Hematopoietic multipotent progenitor cell treated with erythropoietin and hydrocortisone succinate and interleukin-3 and kit ligand, for 15 days (in vitro differentiated cells): Measurements from ENCODE around the gene DHX16.

Experiments used
- DNase-seq: peaks from one replicate; pipeline ENCODE4 v3.0.0-alpha.2; 2015; ENCODE audit warnings: low spot score

DHX16 gene

GRCh38 chr6:30691208-30691847 is 18.5 kb upstream of the DHX16 start:
- no peak for DNase-seq

GRCh38 chr6:30690403-30691207 is 17.8 kb upstream of the DHX16 start, which contains the start of gene NRM:
NRM (minus strand) TSS chr6:30690984; CDS start chr6:30690974, 10 bp downstream.
- peak; percentile 73 for DNase-seq

GRCh38 chr6:30689985-30690384 is 17.2 kb upstream of the DHX16 start:
- DNase-seq = no peak

GRCh38 chr6:30689022-30689865 is 16.4 kb upstream of the DHX16 start:
- DNase-seq = no peak

GRCh38 chr6:30688569-30688968 is 15.8 kb upstream of the DHX16 start:
- no peak for DNase-seq

GRCh38 chr6:30687659-30688431 is 15.0 kb upstream of the DHX16 start:
- no peak for DNase-seq

GRCh38 chr6:30686908-30687658 is 14.3 kb upstream of the DHX16 start:
- no peak for DNase-seq

- DNase-seq = no peak
Measured at GRCh38 chr6:30686009-30686907, 13.5 kb upstream of the DHX16 start, which contains the start of gene PPP1R18. PPP1R18 (minus strand) TSS chr6:30686645; CDS start chr6:30686018, 627 bp downstream.

GRCh38 chr6:30685157-30686008 is 12.6 kb upstream of the DHX16 start:
- DNase-seq = no peak

GRCh38 chr6:30684386-30685156 is 11.8 kb upstream of the DHX16 start:
- no peak for DNase-seq

- DNase-seq = no peak
Measured at GRCh38 chr6:30683980-30684338, 11.2 kb upstream of the DHX16 start.

GRCh38 chr6:30683183-30683979 is 10.6 kb upstream of the DHX16 start:
- no peak for DNase-seq

GRCh38 chr6:30682143-30683117 is 9.6 kb upstream of the DHX16 start:
- DNase-seq = no peak

GRCh38 chr6:30681766-30682142 is 8.9 kb upstream of the DHX16 start:
- DNase-seq = no peak

- DNase-seq = no peak
Measured at GRCh38 chr6:30679765-30680535, 7.1 kb upstream of the DHX16 start.
